Nephron (organoid): Measurements from ENCODE around the gene RCVRN.

Source experiments
- H3K27ac Mint-ChIP-seq, 3 experiments: 2 replicates each; pipeline ENCODE4 v1.8.0; 2020; ENCODE audit warnings: mixed read lengths in 3 of 3, mild to moderate bottlenecking in 2 of 3, moderate library complexity in 1 of 3
- H3K27me3 Mint-ChIP-seq: 2 replicates; pipeline ENCODE4 v1.8.0; 2021; ENCODE audit warnings: low read depth, mild to moderate bottlenecking, moderate library complexity, mixed read lengths
- H3K36me3 Mint-ChIP-seq: 2 replicates; pipeline ENCODE4 v1.8.0; 2020; ENCODE audit warnings: low read depth, mixed read lengths
- H3K4me1 Mint-ChIP-seq: 2 replicates; pipeline ENCODE4 v1.8.0; 2020; ENCODE audit warnings: mixed read lengths
- H3K4me3 Mint-ChIP-seq, 3 experiments: 2 replicates each; pipeline ENCODE4 v1.8.0; 2020; ENCODE audit warnings: mild to moderate bottlenecking in 3 of 3, mixed read lengths in 3 of 3, moderate library complexity in 2 of 3
- H3K9me3 Mint-ChIP-seq: 2 replicates; pipeline ENCODE4 v1.8.0; 2020; ENCODE audit warnings: mixed read lengths
- TF ChIP-seq, protein P1 (sequence below), 3 experiments: fragments of 200-600 bp; sonication (generic); IDR thresholded peaks; one replicate each; pipeline ENCODE4 v1.5.0; 2021; ENCODE audit warnings: antibody characterized with exemption in 3 of 3; ENCODE audit not compliant: unreplicated experiment in 3 of 3

Gene RCVRN

DNA sequence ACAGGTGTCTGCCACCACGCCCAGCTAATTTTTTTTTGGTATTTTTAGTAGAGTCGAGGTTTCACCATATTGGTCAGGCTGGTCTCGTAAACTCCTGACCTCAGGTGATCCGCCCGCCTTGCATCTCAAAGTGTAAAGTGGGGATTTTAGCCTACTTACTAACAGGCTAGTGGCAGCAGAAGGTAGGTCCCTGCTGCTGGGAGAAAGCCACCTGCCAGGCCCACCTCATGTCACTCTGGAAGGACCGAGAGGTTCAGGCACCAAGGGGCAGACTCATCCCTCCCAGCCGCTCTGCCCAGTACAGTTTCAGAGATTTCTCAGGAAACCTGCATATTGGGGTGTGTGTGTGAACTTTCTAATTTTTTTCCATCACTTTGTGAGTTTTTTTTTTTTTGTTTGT lies 2.1 kb upstream of the RCVRN start:
- TF ChIP-seq, protein P1, sequence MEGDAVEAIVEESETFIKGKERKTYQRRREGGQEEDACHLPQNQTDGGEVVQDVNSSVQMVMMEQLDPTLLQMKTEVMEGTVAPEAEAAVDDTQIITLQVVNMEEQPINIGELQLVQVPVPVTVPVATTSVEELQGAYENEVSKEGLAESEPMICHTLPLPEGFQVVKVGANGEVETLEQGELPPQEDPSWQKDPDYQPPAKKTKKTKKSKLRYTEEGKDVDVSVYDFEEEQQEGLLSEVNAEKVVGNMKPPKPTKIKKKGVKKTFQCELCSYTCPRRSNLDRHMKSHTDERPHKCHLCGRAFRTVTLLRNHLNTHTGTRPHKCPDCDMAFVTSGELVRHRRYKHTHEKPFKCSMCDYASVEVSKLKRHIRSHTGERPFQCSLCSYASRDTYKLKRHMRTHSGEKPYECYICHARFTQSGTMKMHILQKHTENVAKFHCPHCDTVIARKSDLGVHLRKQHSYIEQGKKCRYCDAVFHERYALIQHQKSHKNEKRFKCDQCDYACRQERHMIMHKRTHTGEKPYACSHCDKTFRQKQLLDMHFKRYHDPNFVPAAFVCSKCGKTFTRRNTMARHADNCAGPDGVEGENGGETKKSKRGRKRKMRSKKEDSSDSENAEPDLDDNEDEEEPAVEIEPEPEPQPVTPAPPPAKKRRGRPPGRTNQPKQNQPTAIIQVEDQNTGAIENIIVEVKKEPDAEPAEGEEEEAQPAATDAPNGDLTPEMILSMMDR (IDR thresholded peaks at IDR 0.05; ENCODE audit: unreplicated experiment in 3 of 3): no peak

DNA sequence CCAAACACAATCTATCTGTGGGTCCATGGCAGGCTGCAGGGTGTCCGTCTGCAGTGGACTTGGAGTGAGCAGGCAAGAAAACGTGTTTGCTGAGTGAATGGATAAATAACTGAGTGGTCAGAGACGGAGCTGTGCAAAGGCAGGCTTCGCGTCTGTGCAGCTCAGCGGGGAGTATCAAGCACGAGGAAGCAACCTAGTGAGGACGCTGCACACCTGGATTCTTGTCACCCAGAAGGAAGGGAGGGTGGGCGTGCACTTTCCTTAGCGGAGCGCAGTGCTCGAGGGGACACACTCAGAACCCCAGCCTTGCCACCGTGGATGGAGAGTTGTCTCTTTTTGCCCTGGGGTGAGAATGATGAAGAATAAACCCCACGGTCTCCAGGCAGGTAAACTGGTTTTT lies 1.5 kb upstream of the RCVRN start:
- Mint-ChIP-seq H3K27me3 (peaks cover 17% of the 10 kb centered on the region), H3K36me3 (no peaks in the 10 kb centered on the region), H3K4me1 (peaks cover 17% of the 10 kb centered on the region), H3K4me3 (no peak overlapping the region), H3K27ac (no peak overlapping the region), H3K9me3 (no peaks in the 10 kb centered on the region)
- TF ChIP-seq, protein P1 (IDR thresholded peaks at IDR 0.05; ENCODE audit: unreplicated experiment in 3 of 3): no peak

More for the DNA sequence above, 2.1 kb upstream of the RCVRN start:
- H3K9me3 Mint-ChIP-seq: no peaks in the 10 kb centered on the region
- peaks cover 14% of the 10 kb centered on the region for H3K4me1 Mint-ChIP-seq
- no peak overlapping the region for H3K4me3 Mint-ChIP-seq
- no peaks in the 10 kb centered on the region for H3K36me3 Mint-ChIP-seq
- H3K27me3 Mint-ChIP-seq: peaks cover 17% of the 10 kb centered on the region
- no peak overlapping the region for H3K27ac Mint-ChIP-seq

DNA sequence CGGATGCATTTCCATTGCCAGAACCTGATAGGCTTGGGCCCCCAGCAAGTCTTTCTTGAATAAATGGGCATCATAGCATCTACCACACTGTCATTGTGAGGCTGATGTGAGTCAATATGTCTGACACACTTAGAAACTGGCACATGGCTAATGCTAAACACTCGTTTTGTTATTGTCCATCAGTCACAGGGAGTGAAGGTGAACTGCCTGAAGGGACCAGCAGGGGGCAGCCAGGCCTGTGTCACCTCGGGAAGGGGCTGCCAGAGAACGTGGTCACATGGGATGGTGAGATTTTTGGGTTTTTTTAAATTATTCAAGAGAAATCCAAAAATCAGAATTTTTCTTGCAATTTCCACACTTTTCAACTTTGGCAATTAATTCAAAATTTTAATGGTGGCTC lies 831 bp upstream of the RCVRN start:
- TF ChIP-seq, protein P1 (IDR thresholded peaks at IDR 0.05; ENCODE audit: unreplicated experiment in 3 of 3): peak; percentile 33 to 41 (median 36)
- Mint-ChIP-seq H3K27ac (no peak overlapping the region), H3K4me1 (peaks cover 22% of the 10 kb centered on the region), H3K27me3 (peaks cover 13% of the 10 kb centered on the region), H3K9me3 (no peaks in the 10 kb centered on the region), H3K36me3 (no peaks in the 10 kb centered on the region), H3K4me3 (no peak overlapping the region)

DNA sequence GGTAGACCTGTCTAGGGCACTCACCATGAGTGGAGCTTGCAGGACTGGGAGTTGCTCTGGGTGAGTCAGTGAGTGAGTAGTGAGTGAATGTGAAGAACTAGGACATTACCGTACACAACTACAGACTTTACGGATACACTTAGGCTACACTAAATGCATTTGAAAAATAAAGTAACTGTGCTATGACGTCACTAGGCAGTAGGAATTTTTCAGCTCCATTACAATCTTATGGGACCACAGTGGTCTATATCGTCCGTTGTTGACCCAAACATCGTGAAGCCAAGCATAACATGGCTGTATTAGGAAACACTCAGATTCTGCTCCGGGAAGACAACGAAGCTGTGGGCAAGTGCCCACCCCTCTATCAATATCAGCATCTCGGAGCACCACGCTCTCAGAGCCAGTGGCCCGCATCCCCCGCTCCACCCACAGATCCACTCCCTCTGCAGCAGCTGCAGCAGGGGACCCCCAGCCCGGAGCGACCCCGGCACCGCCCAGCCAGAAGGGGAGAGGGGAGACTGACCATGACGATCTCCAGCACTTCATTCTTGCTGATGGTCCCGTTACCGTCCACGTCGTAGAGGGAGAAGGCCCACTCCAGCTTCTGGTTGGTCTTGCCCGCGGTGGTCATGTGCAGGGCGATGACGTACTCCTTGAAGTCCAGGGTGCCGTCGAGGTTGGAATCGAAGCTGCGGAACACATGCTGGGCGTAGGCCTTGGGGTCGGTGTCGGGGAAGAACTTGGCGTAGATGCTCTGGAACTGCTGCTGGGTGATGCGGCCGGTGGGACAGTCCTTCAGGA lies 594 bp downstream of the RCVRN start:
- H3K27me3 Mint-ChIP-seq: peaks cover 13% of the 10 kb centered on the region
- H3K36me3 Mint-ChIP-seq: no peaks in the 10 kb centered on the region
- H3K9me3 Mint-ChIP-seq: no peaks in the 10 kb centered on the region
- no peak overlapping the region for H3K4me3 Mint-ChIP-seq
- TF ChIP-seq, protein P1 (IDR thresholded peaks at IDR 0.05; ENCODE audit: unreplicated experiment in 3 of 3): no peak
- H3K27ac Mint-ChIP-seq: no peak overlapping the region
- H3K4me1 Mint-ChIP-seq: peaks cover 28% of the 10 kb centered on the region

DNA sequence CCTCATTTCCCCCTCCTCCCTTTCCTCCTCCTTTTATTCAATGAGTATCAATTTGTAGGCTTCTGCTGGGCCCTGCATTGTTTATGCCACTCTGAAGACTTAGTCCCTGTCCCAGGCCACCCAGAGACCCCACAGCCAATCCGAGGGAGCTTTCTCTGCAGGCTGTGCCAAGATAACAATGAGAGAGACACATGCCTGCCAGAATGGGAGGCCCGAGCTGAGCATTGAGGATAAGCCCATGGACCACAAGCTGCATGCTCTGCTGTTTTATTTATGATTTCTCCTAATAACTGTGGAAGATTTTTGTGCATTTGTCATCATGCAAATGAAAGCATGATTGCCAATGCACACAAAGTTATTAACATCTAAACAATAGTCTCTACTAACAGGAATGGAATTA lies 3.0 kb downstream of the RCVRN start:
- H3K4me1 Mint-ChIP-seq: peaks cover 29% of the 10 kb centered on the region
- H3K9me3 Mint-ChIP-seq: no peaks in the 10 kb centered on the region
- peaks cover 17% of the 10 kb centered on the region for H3K27me3 Mint-ChIP-seq
- peak overlapping the region in 1 of 3 experiments; percentile 40 for H3K27ac Mint-ChIP-seq
- TF ChIP-seq, protein P1 (IDR thresholded peaks at IDR 0.05; ENCODE audit: unreplicated experiment in 3 of 3): no peak
- no peak overlapping the region for H3K4me3 Mint-ChIP-seq
- H3K36me3 Mint-ChIP-seq: no peaks in the 10 kb centered on the region

DNA sequence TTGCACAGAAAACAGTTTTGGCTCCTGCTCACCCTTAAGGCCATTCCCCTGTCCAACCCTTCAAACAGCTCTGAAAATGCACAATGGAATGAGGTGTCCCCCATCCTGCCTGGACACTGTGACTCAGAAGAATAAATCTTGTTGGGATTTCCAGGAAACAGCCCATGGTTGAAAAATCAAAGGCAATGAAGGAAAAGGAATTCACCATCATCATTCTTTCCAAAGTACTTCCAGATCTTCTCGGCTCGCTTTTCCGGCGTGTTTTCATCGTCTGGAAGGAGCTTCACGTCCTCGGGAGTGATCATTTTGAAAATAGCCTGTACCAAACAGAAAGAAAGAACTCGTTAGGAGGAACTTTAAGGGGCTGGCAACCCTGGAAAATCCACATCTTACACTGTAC lies 4.3 kb downstream of the RCVRN start:
- Mint-ChIP-seq H3K4me1 (peaks cover 29% of the 10 kb centered on the region), H3K27me3 (peaks cover 18% of the 10 kb centered on the region), H3K4me3 (peak overlapping the region in 1 of 3 experiments; percentile 18), H3K27ac (peak overlapping the region; percentile 10 to 67 (median 38)), H3K9me3 (no peaks in the 10 kb centered on the region), H3K36me3 (no peaks in the 10 kb centered on the region)
- TF ChIP-seq, protein P1 (IDR thresholded peaks at IDR 0.05; ENCODE audit: unreplicated experiment in 3 of 3): no peak
